Loucy (cell line): ENCODE data around the gene CDK6.

Experiments used
- CTCF ChIP-seq: fragments of 200-600 bp; sonication (generic); conservative IDR thresholded peaks from 2 replicates; pipeline ENCODE4 v1.5.1; 2014; ENCODE audit warnings: mild to moderate bottlenecking, antibody characterized with exemption, low read length
- EZH2phosphoT487 ChIP-seq: fragments of 200-600 bp; IDR thresholded peaks from 2 replicates; pipeline ENCODE4 v1.6.1; 2018; ENCODE audit warnings: antibody characterized with exemption, mild to moderate bottlenecking, moderate library complexity, borderline replicate concordance

- TF ChIP-seq CTCF (no peak), EZH2phosphoT487 (no peak)
Measured at GRCh38 chr7:92850516-92850915, 14.1 kb upstream of the CDK6 start.
